ENCODE results near the gene PGM3.

The PGM3 gene

DNA sequence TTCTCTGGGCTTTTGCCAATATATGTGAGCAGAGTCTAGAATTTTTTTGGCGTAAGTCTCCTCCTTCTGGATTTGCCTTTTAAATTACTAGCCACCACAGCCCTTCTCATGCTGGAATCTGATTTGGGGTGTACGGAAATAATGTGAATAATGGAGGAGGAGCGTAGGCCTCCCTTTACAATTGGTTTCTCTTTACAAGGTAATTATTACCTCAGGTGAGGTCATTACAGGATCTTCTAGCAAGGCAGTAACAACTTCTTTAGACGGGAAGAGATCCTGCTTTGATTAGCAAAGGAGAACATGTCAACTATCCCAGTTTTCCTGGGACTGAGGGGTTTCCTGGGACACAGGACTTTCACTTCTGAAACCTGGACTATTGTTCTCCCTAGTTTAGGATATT lies 9.0 kb upstream of the PGM3 start:
- H3K27ac ChIP-seq (ENCODE audit: low read depth, low read length): no peak overlapping the region
- TF ChIP-seq, protein P1, sequence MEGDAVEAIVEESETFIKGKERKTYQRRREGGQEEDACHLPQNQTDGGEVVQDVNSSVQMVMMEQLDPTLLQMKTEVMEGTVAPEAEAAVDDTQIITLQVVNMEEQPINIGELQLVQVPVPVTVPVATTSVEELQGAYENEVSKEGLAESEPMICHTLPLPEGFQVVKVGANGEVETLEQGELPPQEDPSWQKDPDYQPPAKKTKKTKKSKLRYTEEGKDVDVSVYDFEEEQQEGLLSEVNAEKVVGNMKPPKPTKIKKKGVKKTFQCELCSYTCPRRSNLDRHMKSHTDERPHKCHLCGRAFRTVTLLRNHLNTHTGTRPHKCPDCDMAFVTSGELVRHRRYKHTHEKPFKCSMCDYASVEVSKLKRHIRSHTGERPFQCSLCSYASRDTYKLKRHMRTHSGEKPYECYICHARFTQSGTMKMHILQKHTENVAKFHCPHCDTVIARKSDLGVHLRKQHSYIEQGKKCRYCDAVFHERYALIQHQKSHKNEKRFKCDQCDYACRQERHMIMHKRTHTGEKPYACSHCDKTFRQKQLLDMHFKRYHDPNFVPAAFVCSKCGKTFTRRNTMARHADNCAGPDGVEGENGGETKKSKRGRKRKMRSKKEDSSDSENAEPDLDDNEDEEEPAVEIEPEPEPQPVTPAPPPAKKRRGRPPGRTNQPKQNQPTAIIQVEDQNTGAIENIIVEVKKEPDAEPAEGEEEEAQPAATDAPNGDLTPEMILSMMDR (IDR thresholded peaks at IDR 0.05; ENCODE audit: insufficient read depth, low read length, poor library complexity, severe bottlenecking): no peak
- TF ChIP-seq EZH2phosphoT487 (conservative IDR thresholded peaks at IDR 0.05; ENCODE audit: low read length): no peak
- H3K4me3 ChIP-seq (ENCODE audit: insufficient read depth, low read length, poor library complexity, severe bottlenecking): no peak overlapping the region
- H3K79me2 ChIP-seq (ENCODE audit: insufficient read depth, low read length): no peaks in the 10 kb centered on the region
- H4K20me1 ChIP-seq (ENCODE audit: low read depth, low read length): no peaks in the 10 kb centered on the region
- no peaks in the 10 kb centered on the region for H3K36me3 ChIP-seq (ENCODE audit: low read length)
- no peak overlapping the region for H2AFZ ChIP-seq (ENCODE audit: low read depth, low read length, severe bottlenecking)
- H3K4me2 ChIP-seq (ENCODE audit: low read depth, low read length, poor library complexity, severe bottlenecking): no peak overlapping the region
- no peaks in the 10 kb centered on the region for H3F3A ChIP-seq (ENCODE audit: insufficient read depth)
- no peaks in the 10 kb centered on the region for H3K9me2 ChIP-seq (replicated peaks; ENCODE audit: insufficient read depth, low read length)
- no peak overlapping the region for H3K9ac ChIP-seq (ENCODE audit: low read length)
- no peaks in the 10 kb centered on the region for H3K27me3 ChIP-seq (ENCODE audit: low read length)
- no peaks in the 10 kb centered on the region for H3K9me3 ChIP-seq (ENCODE audit: insufficient read depth, low read length)

DNA sequence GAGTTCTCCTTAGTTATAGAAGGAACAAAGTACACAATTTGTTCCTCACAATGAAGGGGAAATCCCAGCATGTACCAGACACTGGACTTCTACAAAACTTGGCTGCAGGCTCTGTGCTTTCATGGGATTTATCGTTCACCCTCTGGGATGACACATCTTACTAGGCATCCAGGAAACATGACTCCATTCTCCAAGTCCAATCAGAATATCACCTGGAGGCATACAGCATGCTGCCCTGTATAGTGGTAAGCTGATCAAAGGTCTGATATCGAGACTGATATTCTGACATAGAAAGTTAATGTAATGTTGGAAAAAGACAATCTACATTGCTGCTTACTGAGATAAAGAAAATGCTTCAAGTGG lies 6.8 kb upstream of the PGM3 start:
- no peaks in the 10 kb centered on the region for H3K27me3 ChIP-seq (ENCODE audit: low read length)
- H3K27ac ChIP-seq (ENCODE audit: low read depth, low read length): no peak overlapping the region
- no peak overlapping the region for H3K9ac ChIP-seq (ENCODE audit: low read length)
- H3K4me3 ChIP-seq (ENCODE audit: insufficient read depth, low read length, poor library complexity, severe bottlenecking): no peak overlapping the region
- H3F3A ChIP-seq (ENCODE audit: insufficient read depth): no peaks in the 10 kb centered on the region
- no peak for TF ChIP-seq EZH2phosphoT487 (conservative IDR thresholded peaks at IDR 0.05; ENCODE audit: low read length)
- TF ChIP-seq, protein P1 (IDR thresholded peaks at IDR 0.05; ENCODE audit: insufficient read depth, low read length, poor library complexity, severe bottlenecking): no peak
- H3K79me2 ChIP-seq (ENCODE audit: insufficient read depth, low read length): no peaks in the 10 kb centered on the region
- H3K9me2 ChIP-seq (replicated peaks; ENCODE audit: insufficient read depth, low read length): no peaks in the 10 kb centered on the region
- no peak overlapping the region for H3K4me2 ChIP-seq (ENCODE audit: low read depth, low read length, poor library complexity, severe bottlenecking)
- no peaks in the 10 kb centered on the region for H3K36me3 ChIP-seq (ENCODE audit: low read length)
- no peaks in the 10 kb centered on the region for H3K9me3 ChIP-seq (ENCODE audit: insufficient read depth, low read length)
- H2AFZ ChIP-seq (ENCODE audit: low read depth, low read length, severe bottlenecking): no peak overlapping the region
- no peaks in the 10 kb centered on the region for H4K20me1 ChIP-seq (ENCODE audit: low read depth, low read length)

DNA sequence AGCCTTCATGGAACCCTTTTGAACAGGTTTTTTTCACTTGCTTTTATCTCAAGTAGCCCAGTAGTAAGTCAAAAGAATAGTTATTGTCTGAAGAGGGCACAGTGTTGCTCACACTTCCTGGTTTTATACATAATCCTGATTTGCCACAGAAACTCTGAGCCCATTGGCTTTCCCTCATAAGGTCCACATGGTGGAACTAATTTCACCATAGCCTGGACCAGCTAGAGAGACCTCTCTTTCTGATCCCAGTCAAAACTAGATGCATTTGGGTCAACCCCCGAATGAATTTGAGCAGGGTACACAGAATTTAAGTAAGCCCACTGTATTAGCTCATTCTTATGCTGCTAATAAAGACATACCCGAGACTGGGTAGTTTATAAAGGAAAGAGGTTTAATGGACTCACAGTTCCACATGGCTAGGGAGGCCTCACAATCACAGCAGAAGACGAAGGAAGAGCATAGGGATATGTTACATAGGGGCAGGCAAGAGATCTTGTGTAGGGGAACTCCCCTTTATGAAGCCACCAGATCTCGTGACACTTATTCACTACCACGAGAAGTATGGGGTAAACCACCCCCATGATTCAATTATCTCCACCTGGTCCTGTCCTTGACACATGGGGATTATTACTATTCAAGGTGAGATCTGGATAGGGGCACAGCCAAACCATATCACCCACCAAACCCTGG lies 6.3 kb upstream of the PGM3 start:
- TF ChIP-seq EZH2phosphoT487 (conservative IDR thresholded peaks at IDR 0.05; ENCODE audit: low read length): no peak
- TF ChIP-seq, protein P1 (IDR thresholded peaks at IDR 0.05; ENCODE audit: insufficient read depth, low read length, poor library complexity, severe bottlenecking): no peak
- Histone ChIP-seq H4K20me1 (ENCODE audit: low read depth, low read length) (no peaks in the 10 kb centered on the region), H2AFZ (ENCODE audit: low read depth, low read length, severe bottlenecking) (no peak overlapping the region), H3F3A (ENCODE audit: insufficient read depth) (peaks cover 3% of the 10 kb centered on the region; the same call in 1 of the 2 replicates), H3K79me2 (ENCODE audit: insufficient read depth, low read length) (no peaks in the 10 kb centered on the region), H3K4me3 (ENCODE audit: insufficient read depth, low read length, poor library complexity, severe bottlenecking) (no peak overlapping the region), H3K27ac (ENCODE audit: low read depth, low read length) (no peak overlapping the region), H3K4me2 (ENCODE audit: low read depth, low read length, poor library complexity, severe bottlenecking) (no peak overlapping the region), H3K36me3 (ENCODE audit: low read length) (no peaks in the 10 kb centered on the region), H3K9ac (ENCODE audit: low read length) (no peak overlapping the region), H3K9me3 (ENCODE audit: insufficient read depth, low read length) (no peaks in the 10 kb centered on the region), H3K9me2 (replicated peaks; ENCODE audit: insufficient read depth, low read length) (no peaks in the 10 kb centered on the region), H3K27me3 (ENCODE audit: low read length) (no peaks in the 10 kb centered on the region)
